K562 (cell line): ENCODE results near the gene WFIKKN1. TPM values are rescaled to one million over a fixed set of nuclear protein-coding genes. Genes with fewer than 3 reads are reported as not detected.
A peak's percentile ranks its signal among the peaks of the same experiment; 100 is the strongest.

Experiments used
- ATAC-seq: fragments of 200-7000 bp; cut with Tn5 transposase; 3 replicates; pipeline ENCODE4 v1.9.1; 2020; ENCODE audit warnings: moderate library complexity
- BruUV-seq: library from RNA; stranded (reverse); fragments of 400-500 nt; replicated peaks from 2 replicates; lab custom pipeline; 2021; lab: Mats Ljungman, UMichigan
- CTCF ChIA-PET: fragments of 300-600 bp; formaldehyde crosslinking; extraction: SDS; loops from one replicate; lab custom pipeline; 2021; ENCODE audit warnings: low intra/inter-chr PET ratio; lab: Yijun Ruan, JAX
- POLR2A ChIA-PET: fragments of 300-600, 350-650 bp; sonication (Branson Sonifier 250); formaldehyde crosslinking; extraction: SDS; loops from one replicate; lab custom pipeline; 2021; ENCODE audit warnings: antibody characterized with exemption, inconsistent platforms; lab: Yijun Ruan, JAX
- DNase-seq, 4 experiments: peaks; one replicate each; pipeline versions ENCODE4 v3.0.0 to v3.0.0-alpha.2; 2011 to 2018; ENCODE audit warnings: low spot score in 3 of 4, mixed read lengths in 3 of 4; ENCODE audit errors: extremely low read depth in 1 of 4
- FAIRE-seq: peaks from 2 replicates; lab custom pipeline; 2011; peaks lifted over from hg19 to GRCh38; lab: Jason Lieb, UNC
- H2AFZ ChIP-seq: 2 replicates; pipeline ENCODE4 v1.6.0; 2011; ENCODE audit warnings: low read depth, low read length, control low read depth, inconsistent platforms
- H3K27ac ChIP-seq: fragments of 200-600 bp; 3 replicates; pipeline ENCODE4 v1.8.0; 2011; ENCODE audit warnings: low read depth, mild to moderate bottlenecking, control low read depth, inconsistent platforms, low read length, moderate library complexity, mixed read lengths; ENCODE audit errors: extremely low read depth
- H3K27me3 ChIP-seq, 2 experiments: fragments of 300-600 bp in 1 of 2; 2 replicates in 1 of 2; 3 replicates in 1 of 2; pipeline versions ENCODE4 v1.6.0 to v1.8.0; 2011; ENCODE audit warnings: inconsistent platforms in 2 of 2, low read length in 2 of 2, mild to moderate bottlenecking in 1 of 2, mixed read lengths in 1 of 2, moderate library complexity in 1 of 2; ENCODE audit not compliant: control insufficient read depth in 2 of 2, insufficient read depth in 2 of 2
- H3K36me3 ChIP-seq: fragments of 300-600 bp; 3 replicates; pipeline ENCODE4 v1.8.0; 2011; ENCODE audit warnings: mild to moderate bottlenecking, low read length, inconsistent platforms; ENCODE audit not compliant: control insufficient read depth, insufficient read depth
- H3K4me1 ChIP-seq, 2 experiments: fragments of 200-600 bp in 1 of 2; replicated peaks in 1 of 2; 2 replicates in 1 of 2; 3 replicates in 1 of 2; pipeline versions ENCODE4 v1.5.1 to v1.8.0; 2011; ENCODE audit warnings: inconsistent platforms in 2 of 2, low read length in 2 of 2, mild to moderate bottlenecking in 1 of 2, mixed read lengths in 1 of 2, moderate library complexity in 1 of 2; ENCODE audit not compliant: control insufficient read depth in 2 of 2, insufficient read depth in 2 of 2
- H3K4me2 ChIP-seq: 2 replicates; pipeline ENCODE4 v1.6.1; 2011; ENCODE audit warnings: low read length, control low read depth, inconsistent platforms, mixed read lengths; ENCODE audit not compliant: insufficient read depth
- H3K4me3 ChIP-seq: fragments of 200-600 bp; sonication (generic), shearing (Covaris generic); 2 replicates; pipeline ENCODE4 v1.5.1; 2016; ENCODE audit warnings: control low read depth, inconsistent platforms
- H3K79me2 ChIP-seq: fragments of 200-600 bp; 3 replicates; pipeline ENCODE4 v1.8.0; 2011; ENCODE audit warnings: low read length, inconsistent platforms; ENCODE audit not compliant: control insufficient read depth, insufficient read depth
- H3K9ac ChIP-seq, 2 experiments: 2 replicates each; pipeline versions ENCODE4 v1.6.0 to v1.6.1; 2011; ENCODE audit warnings: low read depth in 2 of 2, low read length in 2 of 2, control low read depth in 1 of 2, inconsistent platforms in 1 of 2, mild to moderate bottlenecking in 1 of 2, mixed read lengths in 1 of 2; ENCODE audit not compliant: insufficient read depth in 1 of 2
- H3K9me1 ChIP-seq: one replicate; pipeline ENCODE4 v1.6.0; 2011; ENCODE audit warnings: inconsistent platforms, mild to moderate bottlenecking, low read length, moderate library complexity; ENCODE audit not compliant: control insufficient read depth, insufficient read depth
- H3K9me3 ChIP-seq: replicated peaks from 2 replicates; pipeline ENCODE4 v1.5.1; 2011; ENCODE audit warnings: low read depth, low read length, inconsistent platforms; ENCODE audit not compliant: control insufficient read depth, insufficient read depth
- H4K20me1 ChIP-seq: replicated peaks from 2 replicates; pipeline ENCODE4 v1.6.1; 2011; ENCODE audit warnings: low read length, inconsistent platforms, mixed read lengths; ENCODE audit not compliant: control insufficient read depth, insufficient read depth
- EP400 ChIP-seq: fragments of 450-650 bp; IDR thresholded peaks from 2 replicates; pipeline ENCODE4 v1.6.1; 2017; ENCODE audit warnings: antibody characterized with exemption, mild to moderate bottlenecking, moderate library complexity
- FIP1L1 ChIP-seq: fragments of 200-400 bp; formaldehyde crosslinking; IDR thresholded peaks from 2 replicates; pipeline ENCODE4 v1.6.1; 2018; ENCODE audit warnings: mild to moderate bottlenecking, low read depth, low read length; ENCODE audit not compliant: poor library complexity, severe bottlenecking
- POLR2G ChIP-seq: fragments of 200-400 bp; formaldehyde crosslinking; IDR thresholded peaks from 2 replicates; pipeline ENCODE4 v1.6.1; 2017; ENCODE audit warnings: low read depth, mild to moderate bottlenecking, antibody characterized with exemption, low read length, moderate library complexity
- RBFOX2 ChIP-seq: fragments of 200-400 bp; formaldehyde crosslinking; IDR thresholded peaks from 2 replicates; pipeline ENCODE4 v1.6.1; 2017; ENCODE audit warnings: low read depth, mild to moderate bottlenecking, low read length, moderate library complexity
- whole genome bisulfite sequencing: fragments of 100-300 bp; shearing (Covaris generic); methylation state at CpG from one replicate; pipeline ENCODE4 v1.1.6; 2016; ENCODE audit warnings: low coverage, mixed read lengths; ENCODE audit not compliant: insufficient coverage; ENCODE audit errors: missing lambda C conversion rate; 5-methylcytosine and 5-hydroxymethylcytosine counted together
- in situ Hi-C: fragments of 300-500 bp; cut with MboI; formaldehyde crosslinking; loops from 4 replicates; pipeline ENCODE4 v1.15.0; 2018; ENCODE audit warnings: inconsistent platforms, mixed read lengths
- intact Hi-C: fragments of 100-400 bp; cut with micrococcal nuclease; formaldehyde crosslinking; loops from 2 replicates; pipeline ENCODE4 v1.14.2; 2022
- polyA plus RNA-seq, 8 experiments: library from polyadenylated mRNA; depleted of rRNA in 4 of 8; stranded (reverse) in 5 of 8; unstranded in 3 of 8; fragments of >200 nt; fragmentation: Nextera tagmentation in 2 of 8; fragmentation: Illumina TruSeq in 1 of 8; extraction: Ambion mirVana in 2 of 8; extraction: Trizol in 1 of 8; gene quantifications; 2 replicates each; pipeline versions ENCODE4 v1.2.1 to v1.2.3, GENCODE V29; 2011 to 2014; ENCODE audit warnings: inconsistent platforms in 1 of 8, missing spikeins in 1 of 8
- total RNA-seq, 7 experiments: library from RNA; depleted of rRNA in 6 of 7; stranded (reverse); fragments of >200 nt in 6 of 7; fragmentation: Illumina TruSeq in 2 of 7; extraction: Trizol in 2 of 7; gene quantifications; 2 replicates each; pipeline versions ENCODE4 v1.2.1 to v1.2.3, GENCODE V29; 2011 to 2021; ENCODE audit warnings: low replicate concordance in 1 of 7
- TF ChIP-seq, protein P1 (sequence below): sonication (generic); formaldehyde crosslinking; IDR thresholded peaks from 2 replicates; pipeline ENCODE4 v1.8.1; 2023; ENCODE audit warnings: mild to moderate bottlenecking, missing genetic modification reagents

Gene WFIKKN1
- total and polyA plus RNA-seq, 9 of the 15 experiments (the other 6 are each of a cell fraction or from before 2014, with no cell fraction given) = 0.14 to 1.1 (median 0.50) TPM; not detected in 4

- 97% methylated on average over 36 of the region's 74 CpGs for WGBS
- Histone ChIP-seq H3K79me2 (peaks cover 18% of the 10 kb centered on the region), H4K20me1 (no peaks in the 10 kb centered on the region), H3K9me3 (no peaks in the 10 kb centered on the region), H3K4me2 (no peak overlapping the region), H3K27me3 (no peaks in the 10 kb centered on the region), H3K36me3 (peaks cover 32% of the 10 kb centered on the region; the same call in 1 of the 3 replicates), H2AFZ (no peak overlapping the region), H3K4me1 (peaks cover 30 to 94% of the 10 kb centered on the region in 2 experiments), H3K9ac (no peak overlapping the region; a peak in 1 of 4 replicates), H3K9me1 (no peaks in the 10 kb centered on the region), H3K4me3 (no peak overlapping the region), H3K27ac (no peak overlapping the region)
- no TSS peak for BruUV-seq
- FAIRE-seq (no peak), ATAC-seq (no peak), DNase-seq (no peak)
- ChIA-PET POLR2A (no interaction called here), CTCF (no interaction called here)
- in situ Hi-C loops = no loop called here
- intact Hi-C loops = no loop called here
- TF ChIP-seq, protein P1, sequence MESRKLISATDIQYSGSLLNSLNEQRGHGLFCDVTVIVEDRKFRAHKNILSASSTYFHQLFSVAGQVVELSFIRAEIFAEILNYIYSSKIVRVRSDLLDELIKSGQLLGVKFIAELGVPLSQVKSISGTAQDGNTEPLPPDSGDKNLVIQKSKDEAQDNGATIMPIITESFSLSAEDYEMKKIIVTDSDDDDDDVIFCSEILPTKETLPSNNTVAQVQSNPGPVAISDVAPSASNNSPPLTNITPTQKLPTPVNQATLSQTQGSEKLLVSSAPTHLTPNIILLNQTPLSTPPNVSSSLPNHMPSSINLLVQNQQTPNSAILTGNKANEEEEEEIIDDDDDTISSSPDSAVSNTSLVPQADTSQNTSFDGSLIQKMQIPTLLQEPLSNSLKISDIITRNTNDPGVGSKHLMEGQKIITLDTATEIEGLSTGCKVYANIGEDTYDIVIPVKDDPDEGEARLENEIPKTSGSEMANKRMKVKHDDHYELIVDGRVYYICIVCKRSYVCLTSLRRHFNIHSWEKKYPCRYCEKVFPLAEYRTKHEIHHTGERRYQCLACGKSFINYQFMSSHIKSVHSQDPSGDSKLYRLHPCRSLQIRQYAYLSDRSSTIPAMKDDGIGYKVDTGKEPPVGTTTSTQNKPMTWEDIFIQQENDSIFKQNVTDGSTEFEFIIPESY (CRISPR knock-in tag) = peak; percentile 88
- peak; percentile 25; the same call in 1 of the 2 replicates for TF ChIP-seq RBFOX2
- TF ChIP-seq EP400 = no peak
- TF ChIP-seq POLR2G = peak; percentile 26
- TF ChIP-seq FIP1L1 = peak; percentile 4
Measured at GRCh38 chr16:633336-634050, 2.7 kb downstream of the WFIKKN1 start.
